ENCODE results near the gene SH3RF3. TPM values are rescaled to one million over a fixed set of nuclear protein-coding genes. Genes with fewer than 3 reads are reported as not detected.

SH3RF3 gene
- total RNA-seq, 1 donor from 2014 or later = 7.4 TPM

- ATAC-seq = no peak
- peak; percentile 57 for DNase-seq
- H3K4me1 ChIP-seq = peaks cover 16% of the 10 kb centered on the region
- intact Hi-C loops (cut with DNase I) = no loop called here
- no peaks in the 10 kb centered on the region for H3K27me3 ChIP-seq
- no peak overlapping the region for H3K4me3 ChIP-seq
- no peak for TF ChIP-seq CTCF (IDR thresholded peaks at IDR 0.05)
- H3K36me3 ChIP-seq = no peaks in the 10 kb centered on the region
- no peaks in the 10 kb centered on the region for H3K9me3 ChIP-seq
- no peak overlapping the region for H3K27ac ChIP-seq
Measured at GRCh38 chr2:109188496-109188890, 59.5 kb downstream of the SH3RF3 start.

GRCh38 chr2:109188898-109189297 is 59.9 kb downstream of the SH3RF3 start:
- ATAC-seq = no peak
- H3K4me1 ChIP-seq = peaks cover 19% of the 10 kb centered on the region
- intact Hi-C loops (cut with DNase I) = no loop called here
- H3K27me3 ChIP-seq = no peaks in the 10 kb centered on the region
- no peak for TF ChIP-seq CTCF (IDR thresholded peaks at IDR 0.05)
- H3K36me3 ChIP-seq = no peaks in the 10 kb centered on the region
- H3K4me3 ChIP-seq = no peak overlapping the region
- no peaks in the 10 kb centered on the region for H3K9me3 ChIP-seq
- no peak overlapping the region for H3K27ac ChIP-seq
- no peak for DNase-seq

- Histone ChIP-seq H3K27ac (no peak overlapping the region), H3K4me1 (peaks cover 21% of the 10 kb centered on the region), H3K27me3 (no peaks in the 10 kb centered on the region), H3K9me3 (no peaks in the 10 kb centered on the region), H3K36me3 (no peaks in the 10 kb centered on the region), H3K4me3 (no peak overlapping the region)
- no peak for TF ChIP-seq CTCF (IDR thresholded peaks at IDR 0.05)
- intact Hi-C loops (cut with DNase I) = no loop called here
- DNase-seq = no peak
- no peak for ATAC-seq
Measured at GRCh38 chr2:109189751-109190150, 60.7 kb downstream of the SH3RF3 start.

GRCh38 chr2:109193807-109194619 is 65.0 kb downstream of the SH3RF3 start:
- Histone ChIP-seq H3K4me1 (peaks cover 17% of the 10 kb centered on the region), H3K36me3 (no peaks in the 10 kb centered on the region), H3K4me3 (no peak overlapping the region), H3K27me3 (no peaks in the 10 kb centered on the region), H3K9me3 (no peaks in the 10 kb centered on the region), H3K27ac (no peak overlapping the region)
- DNase-seq = peak; percentile 32
- TF ChIP-seq CTCF (IDR thresholded peaks at IDR 0.05) = no peak
- ATAC-seq = no peak
- intact Hi-C loops (cut with DNase I) = no loop called here

- Histone ChIP-seq H3K4me3 (no peak overlapping the region), H3K4me1 (peaks cover 17% of the 10 kb centered on the region), H3K36me3 (no peaks in the 10 kb centered on the region), H3K9me3 (no peaks in the 10 kb centered on the region), H3K27ac (peak overlapping the region; percentile 24), H3K27me3 (no peaks in the 10 kb centered on the region)
- ATAC-seq = no peak
- DNase-seq = no peak
- TF ChIP-seq CTCF (IDR thresholded peaks at IDR 0.05) = no peak
- intact Hi-C loops (cut with DNase I) = no loop called here
Measured at GRCh38 chr2:109194620-109194937, 65.6 kb downstream of the SH3RF3 start.
